H1 (cell line): ENCODE data around the gene EFCAB6. TPM values are rescaled to one million over a fixed set of nuclear protein-coding genes. Genes with fewer than 3 reads are reported as not detected.

Experiments used
- CHD1 ChIP-seq: IDR thresholded peaks from 2 replicates; pipeline ENCODE4 v1.6.1; 2012; ENCODE audit warnings: low read depth, low read length, improper control_type of control experiment
- CHD2 ChIP-seq: IDR thresholded peaks from 2 replicates; pipeline ENCODE4 v1.6.1; 2012; ENCODE audit warnings: low read length, improper control_type of control experiment
- E2F6 ChIP-seq: IDR thresholded peaks from 2 replicates; pipeline ENCODE4 v1.6.1; 2012; ENCODE audit warnings: inconsistent platforms
- HDAC2 ChIP-seq, 2 experiments: fragments of 300-600 bp in 1 of 2; sonication (generic) in 1 of 2; IDR thresholded peaks; 2 replicates each; pipeline ENCODE4 v1.6.1; 2011 to 2012; ENCODE audit warnings: low read depth in 2 of 2, low read length in 2 of 2, mild to moderate bottlenecking in 2 of 2, moderate library complexity in 2 of 2, borderline replicate concordance in 1 of 2, inconsistent platforms in 1 of 2
- KDM5A ChIP-seq: fragments of 200-600 bp; IDR thresholded peaks from 2 replicates; pipeline ENCODE4 v1.7.1; 2012; ENCODE audit warnings: mild to moderate bottlenecking, low read length, inconsistent platforms, mixed read lengths
- RFX5 ChIP-seq: IDR thresholded peaks from 2 replicates; pipeline ENCODE4 v1.6.1; 2011; ENCODE audit warnings: low read depth, low read length, improper control_type of control experiment, borderline replicate concordance
- SAP30 ChIP-seq: fragments of 300-600 bp; sonication (generic); IDR thresholded peaks from 2 replicates; pipeline ENCODE4 v1.7.1; 2012; ENCODE audit warnings: low read length, moderate library complexity, mild to moderate bottlenecking, inconsistent platforms; ENCODE audit not compliant: insufficient read depth, insufficient replicate concordance
- SIN3A ChIP-seq, 2 experiments: IDR thresholded peaks in 1 of 2; conservative IDR thresholded peaks in 1 of 2; 2 replicates each; pipeline ENCODE4 v1.6.1; 2011 to 2012; ENCODE audit warnings: low read length in 2 of 2, improper control_type of control experiment in 1 of 2, low read depth in 1 of 2, mild to moderate bottlenecking in 1 of 2
- SP1 ChIP-seq: IDR thresholded peaks from 2 replicates; pipeline ENCODE4 v1.6.1; 2011; ENCODE audit warnings: low read depth, low read length
- SP2 ChIP-seq: IDR thresholded peaks from 2 replicates; pipeline ENCODE4 v1.6.1; 2012; ENCODE audit warnings: mild to moderate bottlenecking, low read length, inconsistent platforms
- YY1 ChIP-seq: IDR thresholded peaks from 2 replicates; pipeline ENCODE4 v1.6.1; 2011; ENCODE audit warnings: low read depth, mild to moderate bottlenecking, low read length
- polyA plus RNA-seq, 7 experiments: library from polyadenylated mRNA; depleted of rRNA in 3 of 7; stranded (reverse) in 5 of 7; unstranded in 2 of 7; fragments of >200 nt in 5 of 7; fragments of 200-250 nt in 2 of 7; gene quantifications; 1 replicate in 5 of 7; 2 replicates in 1 of 7; 4 replicates in 1 of 7; pipeline versions ENCODE4 v1.2.1 to v1.2.3, GENCODE V29; 2011 to 2013; ENCODE audit warnings: missing spikeins in 2 of 7, mixed read lengths in 2 of 7
- total RNA-seq: library from RNA; stranded (reverse); fragmentation: NEBNext Ultra II Directional; extraction: Animal tissue kit (Norgen Biotek cat#: 25700); gene quantifications from 2 replicates; pipeline ENCODE4 v1.2.1, GENCODE V29; 2021

Gene EFCAB6
- total and polyA plus RNA-seq, 2 of the 8 experiments (the other 6 are each of a cell fraction or from before 2014, with no cell fraction given): 0.32 to 1.7 TPM

GRCh38 chr22:43783777-43784176, 28.3 kb downstream of the EFCAB6 start (continued):
- TF ChIP-seq RFX5 (no peak), SAP30 (no peak), E2F6 (no peak), SP2 (no peak), HDAC2 (IDR thresholded peaks at IDR 0.05; ENCODE audit: borderline replicate concordance in 1 of 2, low read depth in 2 of 2, low read length in 2 of 2) (no peak), CHD2 (no peak), KDM5A (no peak), CHD1 (no peak), SIN3A (conservative IDR thresholded peaks at IDR 0.05 in 1 of 2, IDR thresholded peaks at IDR 0.05 in 1 of 2; ENCODE audit: low read depth in 1 of 2, low read length in 2 of 2) (no peak), YY1 (no peak), SP1 (no peak)
